Progenitor cell of endocrine pancreas (in vitro differentiated cells): ENCODE data around the gene IL16. TPM values are rescaled to one million over a fixed set of nuclear protein-coding genes. Genes with fewer than 3 reads are reported as not detected.

Experiments
- DNase-seq: peaks from one replicate; pipeline ENCODE4 v3.0.0; 2021; ENCODE audit warnings: low spot score; ENCODE audit not compliant: unreplicated experiment
- H3K27ac Mint-ChIP-seq: 2 replicates; pipeline ENCODE4 v1.8.0; 2021; ENCODE audit warnings: mild to moderate bottlenecking, moderate library complexity, mixed read lengths
- H3K27me3 Mint-ChIP-seq: 2 replicates; pipeline ENCODE4 v1.8.0; 2021; ENCODE audit warnings: mixed read lengths
- H3K36me3 Mint-ChIP-seq: 2 replicates; pipeline ENCODE4 v1.8.0; 2022; ENCODE audit warnings: mixed read lengths; ENCODE audit not compliant: insufficient read depth
- H3K4me1 Mint-ChIP-seq: 2 replicates; pipeline ENCODE4 v1.8.0; 2021; ENCODE audit warnings: low read depth, mixed read lengths
- H3K4me3 Mint-ChIP-seq: 2 replicates; pipeline ENCODE4 v1.8.0; 2021; ENCODE audit warnings: low read depth, mild to moderate bottlenecking, moderate library complexity, mixed read lengths
- H3K9me3 Mint-ChIP-seq: 2 replicates; pipeline ENCODE4 v1.8.0; 2021; ENCODE audit warnings: low read depth, mixed read lengths
- total RNA-seq: library from RNA; stranded (reverse); gene quantifications from 2 replicates; pipeline ENCODE4 v1.2.1, GENCODE V29; 2021
- TF ChIP-seq, protein P1 (sequence below): fragments of 200-600 bp; sonication (generic); IDR thresholded peaks from one replicate; pipeline ENCODE4 v1.5.0; 2021; ENCODE audit warnings: antibody characterized with exemption, mild to moderate bottlenecking; ENCODE audit not compliant: unreplicated experiment

The IL16 gene
- total RNA-seq, 1 donor from 2014 or later, result 0.38 TPM

DNA sequence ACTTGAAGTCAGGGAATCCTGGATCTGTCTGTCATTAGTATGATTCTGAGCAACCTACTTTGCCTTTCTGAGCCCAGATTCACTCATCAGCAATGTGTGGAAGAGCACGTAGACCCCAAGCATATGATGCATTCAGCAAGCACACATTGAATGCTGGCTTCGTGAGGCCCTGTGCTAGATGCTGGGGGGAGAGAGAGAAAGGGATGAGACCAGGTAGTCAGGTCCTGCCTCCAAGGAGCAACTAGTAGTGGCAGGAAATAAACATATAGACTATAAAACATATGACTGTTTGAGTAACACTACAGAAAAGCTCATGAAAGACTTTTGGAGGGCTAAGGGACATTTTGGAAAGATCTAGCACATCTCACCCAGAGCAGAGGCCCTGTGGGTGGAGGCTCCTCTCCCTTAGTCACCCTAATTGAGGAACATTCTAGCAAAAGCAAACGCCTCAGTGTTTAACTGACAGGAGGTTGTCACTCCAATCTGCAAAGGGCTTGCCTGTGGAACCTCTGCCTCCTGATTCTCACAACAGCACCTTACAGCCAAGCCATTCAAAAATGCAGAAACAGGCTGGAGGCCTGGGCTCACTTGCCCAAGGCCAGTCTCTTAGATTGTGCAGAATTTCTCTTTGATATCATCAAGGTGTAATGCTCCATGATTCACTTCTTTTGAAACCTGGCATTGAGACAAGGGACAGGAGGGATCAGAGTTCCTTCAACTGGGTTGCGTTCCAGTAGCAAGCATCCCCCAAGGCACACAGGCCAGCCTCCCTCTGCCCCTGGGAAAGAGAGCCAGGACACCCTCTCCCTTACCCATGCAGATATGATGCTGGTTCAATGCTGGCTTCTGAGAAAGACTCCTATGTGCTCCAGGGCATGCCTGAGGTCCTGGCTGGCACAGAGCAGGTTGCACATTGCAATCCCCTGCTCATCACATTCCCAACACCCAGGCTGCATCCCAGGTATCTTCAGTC lies 101.2 kb downstream of the IL16 start:
- Mint-ChIP-seq H3K9me3 (no peaks in the 10 kb centered on the region), H3K36me3 (no peaks in the 10 kb centered on the region), H3K27ac (no peak overlapping the region), H3K27me3 (peaks cover 19% of the 10 kb centered on the region), H3K4me3 (no peak overlapping the region), H3K4me1 (peaks cover 3% of the 10 kb centered on the region)
- TF ChIP-seq, protein P1, sequence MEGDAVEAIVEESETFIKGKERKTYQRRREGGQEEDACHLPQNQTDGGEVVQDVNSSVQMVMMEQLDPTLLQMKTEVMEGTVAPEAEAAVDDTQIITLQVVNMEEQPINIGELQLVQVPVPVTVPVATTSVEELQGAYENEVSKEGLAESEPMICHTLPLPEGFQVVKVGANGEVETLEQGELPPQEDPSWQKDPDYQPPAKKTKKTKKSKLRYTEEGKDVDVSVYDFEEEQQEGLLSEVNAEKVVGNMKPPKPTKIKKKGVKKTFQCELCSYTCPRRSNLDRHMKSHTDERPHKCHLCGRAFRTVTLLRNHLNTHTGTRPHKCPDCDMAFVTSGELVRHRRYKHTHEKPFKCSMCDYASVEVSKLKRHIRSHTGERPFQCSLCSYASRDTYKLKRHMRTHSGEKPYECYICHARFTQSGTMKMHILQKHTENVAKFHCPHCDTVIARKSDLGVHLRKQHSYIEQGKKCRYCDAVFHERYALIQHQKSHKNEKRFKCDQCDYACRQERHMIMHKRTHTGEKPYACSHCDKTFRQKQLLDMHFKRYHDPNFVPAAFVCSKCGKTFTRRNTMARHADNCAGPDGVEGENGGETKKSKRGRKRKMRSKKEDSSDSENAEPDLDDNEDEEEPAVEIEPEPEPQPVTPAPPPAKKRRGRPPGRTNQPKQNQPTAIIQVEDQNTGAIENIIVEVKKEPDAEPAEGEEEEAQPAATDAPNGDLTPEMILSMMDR, result no peak
- DNase-seq, result no peak

DNA sequence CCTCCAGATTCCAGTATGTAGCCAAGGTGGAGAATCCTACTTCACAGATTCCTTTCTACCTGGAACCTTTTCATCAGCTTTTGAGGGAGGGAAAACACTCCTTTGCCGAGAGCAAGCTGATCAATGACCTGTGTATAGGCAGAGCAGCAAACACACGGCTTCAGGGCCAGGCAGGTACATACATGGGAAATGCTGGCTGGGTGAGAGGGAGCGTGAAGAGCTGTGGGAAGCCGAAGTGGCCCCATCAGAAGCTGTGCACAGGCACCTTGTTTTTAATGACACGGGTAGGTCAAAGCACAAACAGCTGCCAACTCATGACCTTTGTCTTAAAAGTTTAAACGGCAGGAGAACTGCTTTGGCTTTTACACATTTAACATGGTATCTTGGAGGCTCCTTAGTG lies 101.9 kb downstream of the IL16 start:
- Mint-ChIP-seq H3K36me3 (no peaks in the 10 kb centered on the region), H3K27ac (no peak overlapping the region), H3K4me1 (peaks cover 3% of the 10 kb centered on the region), H3K27me3 (peaks cover 19% of the 10 kb centered on the region), H3K9me3 (no peaks in the 10 kb centered on the region), H3K4me3 (no peak overlapping the region)
- DNase-seq, result no peak
- TF ChIP-seq, protein P1, result no peak

DNA sequence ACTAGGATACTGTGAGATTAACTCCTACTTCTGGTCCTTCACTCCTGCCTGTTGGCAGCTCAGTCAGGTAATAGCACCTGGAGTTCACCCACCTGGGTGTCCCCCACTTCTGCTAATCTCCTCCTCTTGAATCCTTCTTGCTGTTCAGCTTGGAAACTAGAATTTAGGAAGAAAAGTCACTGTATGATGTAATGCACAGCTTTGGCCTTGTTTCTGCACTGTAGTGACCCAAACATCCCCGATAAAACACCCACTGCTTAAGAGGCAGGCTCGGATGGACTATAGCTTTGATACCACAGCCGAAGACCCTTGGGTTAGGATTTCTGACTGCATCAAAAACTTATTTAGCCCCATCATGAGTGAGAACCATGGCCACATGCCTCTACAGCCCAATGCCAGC lies 102.5 kb downstream of the IL16 start:
- no peak for DNase-seq
- Mint-ChIP-seq H3K36me3 (no peaks in the 10 kb centered on the region), H3K4me1 (peaks cover 2% of the 10 kb centered on the region), H3K9me3 (no peaks in the 10 kb centered on the region), H3K4me3 (no peak overlapping the region), H3K27me3 (peaks cover 19% of the 10 kb centered on the region), H3K27ac (no peak overlapping the region)
- TF ChIP-seq, protein P1, result no peak

DNA sequence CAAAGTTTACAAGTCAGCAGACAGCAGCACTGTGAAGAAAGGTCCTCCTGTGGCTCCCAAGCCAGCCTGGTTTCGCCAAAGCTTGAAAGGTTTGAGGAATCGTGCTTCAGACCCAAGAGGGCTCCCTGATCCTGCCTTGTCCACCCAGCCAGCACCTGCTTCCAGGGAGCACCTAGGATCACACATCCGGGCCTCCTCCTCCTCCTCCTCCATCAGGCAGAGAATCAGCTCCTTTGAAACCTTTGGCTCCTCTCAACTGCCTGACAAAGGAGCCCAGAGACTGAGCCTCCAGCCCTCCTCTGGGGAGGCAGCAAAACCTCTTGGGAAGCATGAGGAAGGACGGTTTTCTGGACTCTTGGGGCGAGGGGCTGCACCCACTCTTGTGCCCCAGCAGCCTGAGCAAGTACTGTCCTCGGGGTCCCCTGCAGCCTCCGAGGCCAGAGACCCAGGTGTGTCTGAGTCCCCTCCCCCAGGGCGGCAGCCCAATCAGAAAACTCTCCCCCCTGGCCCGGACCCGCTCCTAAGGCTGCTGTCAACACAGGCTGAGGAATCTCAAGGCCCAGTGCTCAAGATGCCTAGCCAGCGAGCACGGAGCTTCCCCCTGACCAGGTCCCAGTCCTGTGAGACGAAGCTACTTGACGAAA lies 103.1 kb downstream of the IL16 start:
- Mint-ChIP-seq H3K4me1 (peaks cover under 1% of the 10 kb centered on the region), H3K4me3 (no peak overlapping the region), H3K9me3 (no peaks in the 10 kb centered on the region)

DNA sequence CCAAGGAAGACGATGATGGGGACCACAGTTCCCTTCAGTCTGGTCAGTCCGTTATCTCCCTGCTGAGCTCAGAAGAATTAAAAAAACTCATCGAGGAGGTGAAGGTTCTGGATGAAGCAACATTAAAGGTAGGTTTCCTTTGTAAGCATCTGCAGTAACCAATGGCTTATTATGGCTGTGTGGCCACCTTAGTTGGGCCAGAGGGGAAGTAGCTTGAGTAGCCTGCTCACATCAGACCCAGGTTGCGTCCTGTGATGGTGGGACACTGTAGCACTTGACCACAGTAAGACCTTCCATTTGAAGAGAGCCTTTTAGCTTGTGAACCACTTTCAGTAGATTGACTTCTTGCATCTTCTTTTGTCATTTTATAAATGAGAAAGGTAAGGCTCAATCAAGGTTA lies 104.7 kb downstream of the IL16 start:
- Mint-ChIP-seq H3K9me3 (no peaks in the 10 kb centered on the region), H3K27me3 (peaks cover 10% of the 10 kb centered on the region), H3K4me3 (no peak overlapping the region), H3K27ac (no peak overlapping the region), H3K36me3 (no peaks in the 10 kb centered on the region), H3K4me1 (no peaks in the 10 kb centered on the region)
- no peak for DNase-seq
- TF ChIP-seq, protein P1, result no peak

More for the DNA sequence above, 103.1 kb downstream of the IL16 start:
- H3K36me3 Mint-ChIP-seq, result no peaks in the 10 kb centered on the region
- TF ChIP-seq, protein P1, result no peak
- peaks cover 18% of the 10 kb centered on the region for H3K27me3 Mint-ChIP-seq
- DNase-seq, result no peak
- H3K27ac Mint-ChIP-seq, result no peak overlapping the region
